Lower lobe of right lung (tissue), 2 donors: Measurements from ENCODE around the gene GATD1. TPM values are rescaled to one million over a fixed set of nuclear protein-coding genes. Genes with fewer than 3 reads are reported as not detected.

Source experiments
- ATAC-seq, 2 donors: fragments of 200-7000 bp; cut with Tn5 transposase; one replicate each; pipeline ENCODE4 v1.9.1; 2020 to 2022; ENCODE audit warnings: mild to moderate bottlenecking in 2 of 2, moderate library complexity in 2 of 2
- DNase-seq: peaks from one replicate; pipeline ENCODE4 v3.0.0-alpha.2; 2020
- H3K27ac ChIP-seq: fragments of 200-600 bp; one replicate; pipeline ENCODE4 v1.8.0; 2022
- H3K27me3 ChIP-seq: fragments of 200-600 bp; one replicate; pipeline ENCODE4 v1.8.0; 2022; ENCODE audit warnings: low read depth
- H3K36me3 ChIP-seq: fragments of 200-600 bp; one replicate; pipeline ENCODE4 v1.8.0; 2022; ENCODE audit warnings: mild to moderate bottlenecking
- H3K4me1 ChIP-seq: fragments of 200-600 bp; one replicate; pipeline ENCODE4 v1.8.0; 2022
- H3K4me3 ChIP-seq: fragments of 200-600 bp; one replicate; pipeline ENCODE4 v1.8.0; 2022; ENCODE audit warnings: mild to moderate bottlenecking
- H3K9me3 ChIP-seq: fragments of 200-600 bp; one replicate; pipeline ENCODE4 v1.8.0; 2022
- CTCF ChIP-seq: fragments of 200-600 bp; IDR thresholded peaks from one replicate; pipeline ENCODE4 v1.8.0; 2022; ENCODE audit warnings: antibody characterized with exemption, mild to moderate bottlenecking
- intact Hi-C: fragments of 100-400 bp; cut with DNase I; formaldehyde crosslinking; loops from one replicate; pipeline ENCODE4 v1.11.0; 2022
- total RNA-seq: library from RNA; stranded (reverse); fragmentation: NEBNext Ultra II Directional; extraction: Animal tissue kit (Norgen Biotek cat#: 25700); gene quantifications from one replicate; pipeline ENCODE4 v1.2.1, GENCODE V29; 2021
- donor health status: DM: no; HTN: yes; CAD: no; lungs with severe emphysema.

GATD1 gene
- total RNA-seq, 1 donor from 2014 or later = 46.7 TPM

DNA sequence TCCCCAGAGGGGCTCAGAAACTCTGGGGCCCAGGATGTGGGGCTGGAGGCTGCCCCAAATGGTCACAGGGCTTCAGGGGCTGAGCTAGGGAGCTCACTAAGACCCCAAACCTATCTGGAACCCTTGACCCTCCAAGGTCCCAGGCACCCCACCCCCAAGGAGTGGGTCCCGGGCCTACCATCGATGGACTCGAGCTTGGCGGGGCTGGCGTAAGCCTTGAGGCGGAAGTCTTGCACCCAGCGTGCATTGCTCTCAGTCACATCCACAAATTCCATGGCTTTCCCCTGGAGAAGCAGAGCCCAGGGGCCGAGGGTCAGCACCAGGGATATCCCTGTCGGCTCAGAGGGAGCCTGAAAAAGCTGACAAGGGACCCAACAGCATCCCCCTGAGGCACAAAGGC is 3.5 kb downstream of the GATD1 start:
- Histone ChIP-seq H3K4me1 (peaks cover 30% of the 10 kb centered on the region), H3K36me3 (peaks cover 44% of the 10 kb centered on the region), H3K27me3 (no peaks in the 10 kb centered on the region), H3K4me3 (no peak overlapping the region), H3K9me3 (no peaks in the 10 kb centered on the region), H3K27ac (no peak overlapping the region)
- DNase-seq = peak; percentile 39
- no peak for TF ChIP-seq CTCF
- no peak for ATAC-seq
- intact Hi-C loops = no loop called here

- H3K36me3 ChIP-seq = peaks cover 44% of the 10 kb centered on the region
- H3K4me1 ChIP-seq = peaks cover 26% of the 10 kb centered on the region
- H3K9me3 ChIP-seq = no peaks in the 10 kb centered on the region
- intact Hi-C loops = no loop called here
- H3K27me3 ChIP-seq = no peaks in the 10 kb centered on the region
- H3K27ac ChIP-seq = no peak overlapping the region
- H3K4me3 ChIP-seq = no peak overlapping the region
- DNase-seq = no peak
- ATAC-seq = no peak
- no peak for TF ChIP-seq CTCF
Observed at GRCh38 chr11:773425-773824, 3.9 kb downstream of the GATD1 start.

DNA sequence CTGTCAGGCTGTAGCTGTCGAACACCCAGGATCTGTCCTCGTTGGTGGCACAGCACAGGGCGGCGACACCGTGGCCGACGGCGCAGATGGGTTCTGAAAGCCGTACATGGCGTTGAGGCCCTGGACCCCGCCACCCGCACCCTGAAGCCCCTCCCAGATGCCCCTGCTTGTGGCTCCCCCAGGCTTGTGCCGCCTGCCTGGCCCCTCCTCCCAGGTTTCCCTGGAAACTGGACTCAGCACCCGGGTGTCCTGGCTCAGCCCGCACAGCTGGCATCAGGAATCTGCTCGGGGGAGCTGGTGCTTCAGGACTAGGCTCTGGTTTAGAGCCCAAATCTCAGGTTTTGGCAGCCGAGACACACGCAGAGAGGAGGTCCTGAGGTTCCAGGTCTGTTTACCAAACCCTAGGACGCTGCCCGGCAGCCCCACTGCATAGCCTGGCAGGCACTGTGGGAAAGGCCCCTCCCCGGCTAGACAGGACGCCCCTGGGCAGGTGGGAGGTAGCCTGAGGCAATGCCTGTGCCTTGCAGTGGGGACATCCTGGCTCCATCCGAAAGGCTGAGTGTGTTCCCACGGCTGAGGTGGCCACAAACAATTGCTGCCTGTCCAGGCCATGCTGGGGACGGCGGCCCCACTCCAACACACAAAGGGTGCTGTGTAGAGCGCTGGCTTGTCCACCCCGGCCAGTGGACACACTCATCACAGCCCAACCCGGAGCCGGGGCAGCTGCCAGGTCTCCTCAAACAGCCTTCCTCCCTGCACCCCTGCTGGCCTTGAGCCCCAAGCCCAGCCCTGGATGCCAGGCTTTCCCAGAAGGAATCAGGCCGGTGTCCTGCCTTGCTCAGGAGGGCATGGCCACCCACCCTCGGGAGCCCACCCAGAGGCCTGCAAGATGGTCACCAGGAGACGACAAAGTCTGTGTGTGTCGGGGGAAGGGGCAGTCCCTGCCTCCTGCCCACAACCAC is 4.6 kb downstream of the GATD1 start:
- H3K27ac ChIP-seq = no peak overlapping the region
- DNase-seq = peak; percentile 44

GRCh38 chr11:771617-772204 is 5.6 kb downstream of the GATD1 start:
- Histone ChIP-seq H3K9me3 (no peaks in the 10 kb centered on the region), H3K27me3 (no peaks in the 10 kb centered on the region), H3K4me3 (no peak overlapping the region), H3K36me3 (peaks cover 52% of the 10 kb centered on the region), H3K4me1 (peaks cover 20% of the 10 kb centered on the region), H3K27ac (no peak overlapping the region)
- intact Hi-C loops = no loop called here
- no peak for TF ChIP-seq CTCF
- ATAC-seq (no peak), DNase-seq (no peak)

More for the DNA sequence above, 4.6 kb downstream of the GATD1 start:
- Histone ChIP-seq H3K4me1 (peaks cover 20% of the 10 kb centered on the region), H3K36me3 (peaks cover 44% of the 10 kb centered on the region), H3K27me3 (no peaks in the 10 kb centered on the region), H3K9me3 (no peaks in the 10 kb centered on the region), H3K4me3 (no peak overlapping the region)
- TF ChIP-seq CTCF = no peak
- ATAC-seq = no peak
- intact Hi-C loops = no loop called here

DNA sequence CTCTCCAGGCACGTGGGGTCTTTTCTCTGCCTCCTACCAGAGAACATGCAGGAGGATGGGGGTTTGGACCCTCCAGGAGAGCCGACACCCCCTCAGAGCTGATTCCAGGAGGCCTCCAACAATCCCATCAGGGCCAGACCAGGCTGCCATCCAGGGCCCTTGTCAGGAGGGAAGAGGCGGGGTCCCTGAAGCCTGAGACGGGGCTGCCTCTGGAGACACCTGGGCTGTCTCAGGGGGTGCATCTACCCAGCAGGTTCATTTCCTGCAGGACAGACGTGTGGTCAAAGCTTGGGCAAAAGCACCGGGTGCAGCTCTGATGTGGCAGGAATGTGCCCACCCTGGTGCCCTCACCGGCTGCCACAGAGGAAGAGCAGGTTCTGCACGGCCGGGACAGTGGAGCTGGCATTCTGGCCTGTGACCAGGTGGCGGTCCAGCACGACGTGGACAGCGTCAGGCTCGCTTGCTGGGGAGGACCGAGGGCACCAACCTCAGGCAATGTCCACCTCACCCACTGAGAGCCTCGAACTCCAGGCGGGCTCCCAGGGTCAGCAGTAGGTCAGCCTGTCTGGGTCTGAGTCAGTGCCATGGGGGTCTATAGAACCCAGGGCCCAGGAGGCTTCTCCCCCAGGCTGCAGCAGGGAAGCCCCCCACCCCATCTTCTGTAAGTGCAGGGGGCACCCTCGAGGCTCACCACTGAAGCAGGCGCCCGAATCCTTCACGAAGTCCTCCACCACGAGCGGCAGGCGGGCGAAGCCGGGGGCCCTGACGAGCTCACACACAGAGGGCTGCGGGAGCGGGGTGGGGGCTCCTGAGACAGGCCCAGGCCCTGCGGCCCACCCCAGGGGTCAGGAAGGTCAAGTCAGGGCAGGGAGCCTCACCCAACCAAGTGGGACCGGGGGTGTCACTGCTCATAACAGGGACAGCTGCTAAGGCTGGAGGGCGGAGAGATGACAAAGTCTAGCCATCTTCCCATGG is 6.4 kb downstream of the GATD1 start:
- intact Hi-C loops = no loop called here
- H3K27ac ChIP-seq = no peak overlapping the region
- H3K4me3 ChIP-seq = no peak overlapping the region
- TF ChIP-seq CTCF = no peak
- H3K4me1 ChIP-seq = peaks cover 12% of the 10 kb centered on the region
- DNase-seq (peak; percentile 45), ATAC-seq (no peak)
- H3K27me3 ChIP-seq = no peaks in the 10 kb centered on the region
- H3K36me3 ChIP-seq = peaks cover 60% of the 10 kb centered on the region
- no peaks in the 10 kb centered on the region for H3K9me3 ChIP-seq
